ENCODE measurements around the gene GNE.

GNE gene

DNA sequence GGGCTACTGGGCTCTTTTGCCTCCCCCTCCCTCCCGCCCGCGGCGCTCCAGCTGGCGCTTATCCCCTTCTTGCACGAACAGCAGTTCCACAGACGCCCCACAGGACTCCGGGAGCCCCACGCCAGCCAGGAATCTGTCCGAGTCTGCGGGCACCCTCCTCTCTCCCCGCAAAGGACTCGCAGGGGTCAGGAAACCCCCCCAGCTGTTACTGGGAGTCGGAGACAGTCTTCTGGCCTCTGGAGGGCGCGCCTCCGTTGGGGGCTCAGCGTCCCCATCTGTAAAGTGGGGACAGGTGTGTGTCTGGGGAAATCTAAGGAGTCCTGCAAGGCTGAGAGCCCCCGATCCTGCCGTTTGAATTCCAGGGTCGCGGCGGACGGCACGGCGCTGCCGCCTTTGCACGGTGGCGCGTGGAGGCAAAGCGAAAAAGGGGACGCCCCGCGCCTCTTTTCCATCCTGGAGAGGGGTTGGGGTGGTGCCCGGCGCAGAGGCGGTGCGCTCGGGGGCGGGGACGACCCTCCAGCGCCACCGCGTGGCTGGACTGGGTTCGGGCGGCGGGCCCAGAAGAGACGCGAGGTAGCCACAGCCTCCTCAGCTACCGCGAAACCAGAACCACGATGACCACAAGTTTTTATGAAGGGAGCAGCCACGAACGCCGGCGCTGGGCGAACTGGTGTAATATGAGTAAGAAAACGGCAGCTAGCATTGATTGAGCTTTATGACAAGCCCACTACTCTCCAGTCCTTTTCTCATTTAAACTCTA, 91.9 kb downstream of the GNE start (continued):
- TF ChIP-seq, protein P1, sequence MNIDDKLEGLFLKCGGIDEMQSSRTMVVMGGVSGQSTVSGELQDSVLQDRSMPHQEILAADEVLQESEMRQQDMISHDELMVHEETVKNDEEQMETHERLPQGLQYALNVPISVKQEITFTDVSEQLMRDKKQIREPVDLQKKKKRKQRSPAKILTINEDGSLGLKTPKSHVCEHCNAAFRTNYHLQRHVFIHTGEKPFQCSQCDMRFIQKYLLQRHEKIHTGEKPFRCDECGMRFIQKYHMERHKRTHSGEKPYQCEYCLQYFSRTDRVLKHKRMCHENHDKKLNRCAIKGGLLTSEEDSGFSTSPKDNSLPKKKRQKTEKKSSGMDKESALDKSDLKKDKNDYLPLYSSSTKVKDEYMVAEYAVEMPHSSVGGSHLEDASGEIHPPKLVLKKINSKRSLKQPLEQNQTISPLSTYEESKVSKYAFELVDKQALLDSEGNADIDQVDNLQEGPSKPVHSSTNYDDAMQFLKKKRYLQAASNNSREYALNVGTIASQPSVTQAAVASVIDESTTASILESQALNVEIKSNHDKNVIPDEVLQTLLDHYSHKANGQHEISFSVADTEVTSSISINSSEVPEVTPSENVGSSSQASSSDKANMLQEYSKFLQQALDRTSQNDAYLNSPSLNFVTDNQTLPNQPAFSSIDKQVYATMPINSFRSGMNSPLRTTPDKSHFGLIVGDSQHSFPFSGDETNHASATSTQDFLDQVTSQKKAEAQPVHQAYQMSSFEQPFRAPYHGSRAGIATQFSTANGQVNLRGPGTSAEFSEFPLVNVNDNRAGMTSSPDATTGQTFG (tag by site-specific recombination; IDR thresholded peaks at IDR 0.05; ENCODE audit: borderline replicate concordance), result no peak
- TF ChIP-seq KLF1 (tag by site-specific recombination; IDR thresholded peaks at IDR 0.05), result peak; percentile 20; the same call in 1 of the 2 replicates
- no peak for TF ChIP-seq ZNF571 (tag by site-specific recombination; IDR thresholded peaks at IDR 0.05)
- TF ChIP-seq, protein P2, sequence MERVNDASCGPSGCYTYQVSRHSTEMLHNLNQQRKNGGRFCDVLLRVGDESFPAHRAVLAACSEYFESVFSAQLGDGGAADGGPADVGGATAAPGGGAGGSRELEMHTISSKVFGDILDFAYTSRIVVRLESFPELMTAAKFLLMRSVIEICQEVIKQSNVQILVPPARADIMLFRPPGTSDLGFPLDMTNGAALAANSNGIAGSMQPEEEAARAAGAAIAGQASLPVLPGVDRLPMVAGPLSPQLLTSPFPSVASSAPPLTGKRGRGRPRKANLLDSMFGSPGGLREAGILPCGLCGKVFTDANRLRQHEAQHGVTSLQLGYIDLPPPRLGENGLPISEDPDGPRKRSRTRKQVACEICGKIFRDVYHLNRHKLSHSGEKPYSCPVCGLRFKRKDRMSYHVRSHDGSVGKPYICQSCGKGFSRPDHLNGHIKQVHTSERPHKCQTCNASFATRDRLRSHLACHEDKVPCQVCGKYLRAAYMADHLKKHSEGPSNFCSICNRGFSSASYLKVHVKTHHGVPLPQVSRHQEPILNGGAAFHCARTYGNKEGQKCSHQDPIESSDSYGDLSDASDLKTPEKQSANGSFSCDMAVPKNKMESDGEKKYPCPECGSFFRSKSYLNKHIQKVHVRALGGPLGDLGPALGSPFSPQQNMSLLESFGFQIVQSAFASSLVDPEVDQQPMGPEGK (tag by site-specific recombination; IDR thresholded peaks at IDR 0.05), result peak; percentile 64
- no peak for TF ChIP-seq SETDB1 (IDR thresholded peaks at IDR 0.05; ENCODE audit: insufficient read length, low read length)
- TF ChIP-seq ZNF138 (tag by site-specific recombination; IDR thresholded peaks at IDR 0.05; ENCODE audit: borderline replicate concordance), result no peak
- no peak for TF ChIP-seq HOXD13 (CRISPR knock-in tag; IDR thresholded peaks at IDR 0.05; ENCODE audit: borderline replicate concordance)
- TF ChIP-seq ZNF629 (tag by site-specific recombination; IDR thresholded peaks at IDR 0.05), result no peak
- no peak for TF ChIP-seq MEIS1 (CRISPR knock-in tag; IDR thresholded peaks at IDR 0.05; ENCODE audit: borderline replicate concordance)
- TF ChIP-seq ZNF623 (tag by site-specific recombination; IDR thresholded peaks at IDR 0.05), result no peak
- no peak for TF ChIP-seq ZNF558 (tag by site-specific recombination; IDR thresholded peaks at IDR 0.05)
- TF ChIP-seq, protein P3, sequence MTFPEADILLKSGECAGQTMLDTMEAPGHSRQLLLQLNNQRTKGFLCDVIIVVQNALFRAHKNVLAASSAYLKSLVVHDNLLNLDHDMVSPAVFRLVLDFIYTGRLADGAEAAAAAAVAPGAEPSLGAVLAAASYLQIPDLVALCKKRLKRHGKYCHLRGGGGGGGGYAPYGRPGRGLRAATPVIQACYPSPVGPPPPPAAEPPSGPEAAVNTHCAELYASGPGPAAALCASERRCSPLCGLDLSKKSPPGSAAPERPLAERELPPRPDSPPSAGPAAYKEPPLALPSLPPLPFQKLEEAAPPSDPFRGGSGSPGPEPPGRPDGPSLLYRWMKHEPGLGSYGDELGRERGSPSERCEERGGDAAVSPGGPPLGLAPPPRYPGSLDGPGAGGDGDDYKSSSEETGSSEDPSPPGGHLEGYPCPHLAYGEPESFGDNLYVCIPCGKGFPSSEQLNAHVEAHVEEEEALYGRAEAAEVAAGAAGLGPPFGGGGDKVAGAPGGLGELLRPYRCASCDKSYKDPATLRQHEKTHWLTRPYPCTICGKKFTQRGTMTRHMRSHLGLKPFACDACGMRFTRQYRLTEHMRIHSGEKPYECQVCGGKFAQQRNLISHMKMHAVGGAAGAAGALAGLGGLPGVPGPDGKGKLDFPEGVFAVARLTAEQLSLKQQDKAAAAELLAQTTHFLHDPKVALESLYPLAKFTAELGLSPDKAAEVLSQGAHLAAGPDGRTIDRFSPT (tag by site-specific recombination; IDR thresholded peaks at IDR 0.05), result no peak
- TF ChIP-seq, protein P4, sequence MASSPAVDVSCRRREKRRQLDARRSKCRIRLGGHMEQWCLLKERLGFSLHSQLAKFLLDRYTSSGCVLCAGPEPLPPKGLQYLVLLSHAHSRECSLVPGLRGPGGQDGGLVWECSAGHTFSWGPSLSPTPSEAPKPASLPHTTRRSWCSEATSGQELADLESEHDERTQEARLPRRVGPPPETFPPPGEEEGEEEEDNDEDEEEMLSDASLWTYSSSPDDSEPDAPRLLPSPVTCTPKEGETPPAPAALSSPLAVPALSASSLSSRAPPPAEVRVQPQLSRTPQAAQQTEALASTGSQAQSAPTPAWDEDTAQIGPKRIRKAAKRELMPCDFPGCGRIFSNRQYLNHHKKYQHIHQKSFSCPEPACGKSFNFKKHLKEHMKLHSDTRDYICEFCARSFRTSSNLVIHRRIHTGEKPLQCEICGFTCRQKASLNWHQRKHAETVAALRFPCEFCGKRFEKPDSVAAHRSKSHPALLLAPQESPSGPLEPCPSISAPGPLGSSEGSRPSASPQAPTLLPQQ (tag by site-specific recombination; IDR thresholded peaks at IDR 0.05), result peak; percentile 44; the same call in 1 of the 2 replicates
- TF ChIP-seq ZNF555 (tag by site-specific recombination; conservative IDR thresholded peaks at IDR 0.05), result no peak
- no peak for TF ChIP-seq ZNF768 (tag by site-specific recombination; IDR thresholded peaks at IDR 0.05)
- TF ChIP-seq ZNF121 (tag by site-specific recombination; IDR thresholded peaks at IDR 0.05), result no peak
- no peak for TF ChIP-seq GLI4 (tag by site-specific recombination; IDR thresholded peaks at IDR 0.05)
- TF ChIP-seq ZFHX2 (tag by site-specific recombination; conservative IDR thresholded peaks at IDR 0.05), result peak; percentile 72
- TF ChIP-seq, protein P5, sequence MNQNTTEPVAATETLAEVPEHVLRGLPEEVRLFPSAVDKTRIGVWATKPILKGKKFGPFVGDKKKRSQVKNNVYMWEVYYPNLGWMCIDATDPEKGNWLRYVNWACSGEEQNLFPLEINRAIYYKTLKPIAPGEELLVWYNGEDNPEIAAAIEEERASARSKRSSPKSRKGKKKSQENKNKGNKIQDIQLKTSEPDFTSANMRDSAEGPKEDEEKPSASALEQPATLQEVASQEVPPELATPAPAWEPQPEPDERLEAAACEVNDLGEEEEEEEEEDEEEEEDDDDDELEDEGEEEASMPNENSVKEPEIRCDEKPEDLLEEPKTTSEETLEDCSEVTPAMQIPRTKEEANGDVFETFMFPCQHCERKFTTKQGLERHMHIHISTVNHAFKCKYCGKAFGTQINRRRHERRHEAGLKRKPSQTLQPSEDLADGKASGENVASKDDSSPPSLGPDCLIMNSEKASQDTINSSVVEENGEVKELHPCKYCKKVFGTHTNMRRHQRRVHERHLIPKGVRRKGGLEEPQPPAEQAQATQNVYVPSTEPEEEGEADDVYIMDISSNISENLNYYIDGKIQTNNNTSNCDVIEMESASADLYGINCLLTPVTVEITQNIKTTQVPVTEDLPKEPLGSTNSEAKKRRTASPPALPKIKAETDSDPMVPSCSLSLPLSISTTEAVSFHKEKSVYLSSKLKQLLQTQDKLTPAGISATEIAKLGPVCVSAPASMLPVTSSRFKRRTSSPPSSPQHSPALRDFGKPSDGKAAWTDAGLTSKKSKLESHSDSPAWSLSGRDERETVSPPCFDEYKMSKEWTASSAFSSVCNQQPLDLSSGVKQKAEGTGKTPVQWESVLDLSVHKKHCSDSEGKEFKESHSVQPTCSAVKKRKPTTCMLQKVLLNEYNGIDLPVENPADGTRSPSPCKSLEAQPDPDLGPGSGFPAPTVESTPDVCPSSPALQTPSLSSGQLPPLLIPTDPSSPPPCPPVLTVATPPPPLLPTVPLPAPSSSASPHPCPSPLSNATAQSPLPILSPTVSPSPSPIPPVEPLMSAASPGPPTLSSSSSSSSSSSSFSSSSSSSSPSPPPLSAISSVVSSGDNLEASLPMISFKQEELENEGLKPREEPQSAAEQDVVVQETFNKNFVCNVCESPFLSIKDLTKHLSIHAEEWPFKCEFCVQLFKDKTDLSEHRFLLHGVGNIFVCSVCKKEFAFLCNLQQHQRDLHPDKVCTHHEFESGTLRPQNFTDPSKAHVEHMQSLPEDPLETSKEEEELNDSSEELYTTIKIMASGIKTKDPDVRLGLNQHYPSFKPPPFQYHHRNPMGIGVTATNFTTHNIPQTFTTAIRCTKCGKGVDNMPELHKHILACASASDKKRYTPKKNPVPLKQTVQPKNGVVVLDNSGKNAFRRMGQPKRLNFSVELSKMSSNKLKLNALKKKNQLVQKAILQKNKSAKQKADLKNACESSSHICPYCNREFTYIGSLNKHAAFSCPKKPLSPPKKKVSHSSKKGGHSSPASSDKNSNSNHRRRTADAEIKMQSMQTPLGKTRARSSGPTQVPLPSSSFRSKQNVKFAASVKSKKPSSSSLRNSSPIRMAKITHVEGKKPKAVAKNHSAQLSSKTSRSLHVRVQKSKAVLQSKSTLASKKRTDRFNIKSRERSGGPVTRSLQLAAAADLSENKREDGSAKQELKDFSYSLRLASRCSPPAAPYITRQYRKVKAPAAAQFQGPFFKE (tag by site-specific recombination; IDR thresholded peaks at IDR 0.05; ENCODE audit: borderline replicate concordance), result no peak
- TF ChIP-seq, protein P6, sequence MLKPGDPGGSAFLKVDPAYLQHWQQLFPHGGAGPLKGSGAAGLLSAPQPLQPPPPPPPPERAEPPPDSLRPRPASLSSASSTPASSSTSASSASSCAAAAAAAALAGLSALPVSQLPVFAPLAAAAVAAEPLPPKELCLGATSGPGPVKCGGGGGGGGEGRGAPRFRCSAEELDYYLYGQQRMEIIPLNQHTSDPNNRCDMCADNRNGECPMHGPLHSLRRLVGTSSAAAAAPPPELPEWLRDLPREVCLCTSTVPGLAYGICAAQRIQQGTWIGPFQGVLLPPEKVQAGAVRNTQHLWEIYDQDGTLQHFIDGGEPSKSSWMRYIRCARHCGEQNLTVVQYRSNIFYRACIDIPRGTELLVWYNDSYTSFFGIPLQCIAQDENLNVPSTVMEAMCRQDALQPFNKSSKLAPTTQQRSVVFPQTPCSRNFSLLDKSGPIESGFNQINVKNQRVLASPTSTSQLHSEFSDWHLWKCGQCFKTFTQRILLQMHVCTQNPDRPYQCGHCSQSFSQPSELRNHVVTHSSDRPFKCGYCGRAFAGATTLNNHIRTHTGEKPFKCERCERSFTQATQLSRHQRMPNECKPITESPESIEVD (tag by site-specific recombination; IDR thresholded peaks at IDR 0.05), result no peak
- TF ChIP-seq ZNF600 (tag by site-specific recombination; IDR thresholded peaks at IDR 0.05), result no peak
